Measurements from ENCODE around the gene JARID2. TPM values are rescaled to one million over a fixed set of nuclear protein-coding genes. Genes with fewer than 3 reads are reported as not detected.

JARID2 gene
- total and polyA plus RNA-seq, 2 of the 4 experiments (the other 2 are of a cell fraction), result 9.6 to 12.9 TPM

GRCh38 chr6:15270402-15270801 is 24.5 kb downstream of the JARID2 start:
- Histone ChIP-seq H3K14ac (replicated peaks; ENCODE audit: low read depth, low read length) (no peak overlapping the region), H3K36me3 (ENCODE audit: control insufficient read depth, insufficient read depth, low read length) (no peaks in the 10 kb centered on the region; the same call in 1 of the 2 replicates), H3K9me1 (ENCODE audit: insufficient read depth, low read length) (peaks cover 11% of the 10 kb centered on the region; the same call in 1 of the 2 replicates), H3K27me3 (ENCODE audit: control insufficient read depth, insufficient read depth, low read length) (no peaks in the 10 kb centered on the region), H3K9me3 (ENCODE audit: control insufficient read depth, insufficient read depth, low read length) (no peaks in the 10 kb centered on the region), H3K4me1 (ENCODE audit: control insufficient read depth, insufficient read depth, low read length) (peaks cover 18% of the 10 kb centered on the region), H2BK5ac (ENCODE audit: low read depth, low read length, poor library complexity, severe bottlenecking) (no peak overlapping the region), H3K4ac (ENCODE audit: low read depth, low read length) (no peak overlapping the region), H3K27ac (ENCODE audit: insufficient read depth, low read length) (no peak overlapping the region), H4K5ac (ENCODE audit: low read depth, low read length) (no peak overlapping the region), H4K20me1 (ENCODE audit: insufficient read depth, low read length) (peaks cover 87% of the 10 kb centered on the region), H2AK9ac (replicated peaks; ENCODE audit: low read depth, low read length, poor library complexity) (no peak overlapping the region), H4K8ac (ENCODE audit: low read depth in 2 of 2, low read length in 2 of 2) (no peak overlapping the region), H2AFZ (replicated peaks; ENCODE audit: low read length, poor library complexity) (no peak overlapping the region), H2AK5ac (ENCODE audit: low read depth, low read length) (no peak overlapping the region), H4K91ac (ENCODE audit: insufficient read depth, low read depth, low read length) (no peak overlapping the region), H3K79me1 (ENCODE audit: low read depth in 1 of 2, low read length in 2 of 2) (peaks cover 31 to 88% of the 10 kb centered on the region in 2 experiments), H2BK120ac (ENCODE audit: low read depth, low read length) (no peak overlapping the region), H3K4me3 (ENCODE audit: insufficient read depth, low read depth, low read length) (no peak overlapping the region), H3K18ac (ENCODE audit: low read depth, low read length) (no peak overlapping the region), H3K56ac (ENCODE audit: extremely low read depth, insufficient read depth, low read length) (no peak overlapping the region), H3K9ac (ENCODE audit: low read depth, low read length) (no peak overlapping the region), H2BK20ac (ENCODE audit: low read depth, low read length) (no peak overlapping the region), H3K23ac (ENCODE audit: low read depth, low read length) (no peak overlapping the region), H3K4me2 (ENCODE audit: low read depth, low read length) (no peak overlapping the region), H2BK15ac (ENCODE audit: low read depth, low read length) (no peak overlapping the region)
- TF ChIP-seq CEBPB (IDR thresholded peaks at IDR 0.05; ENCODE audit: low read depth, low read length) (no peak), MAFK (IDR thresholded peaks at IDR 0.05; ENCODE audit: low read depth, low read length) (no peak), BHLHE40 (IDR thresholded peaks at IDR 0.05; ENCODE audit: low read depth, low read length) (no peak), FOS (IDR thresholded peaks at IDR 0.05; ENCODE audit: low read depth, low read length) (no peak), CTCF (conservative IDR thresholded peaks at IDR 0.05; ENCODE audit: low read depth, low read length) (no peak), CHD1 (IDR thresholded peaks at IDR 0.05; ENCODE audit: low read depth, low read length) (no peak), MXI1 (IDR thresholded peaks at IDR 0.05; ENCODE audit: borderline replicate concordance, low read depth, low read length) (no peak), MAZ (IDR thresholded peaks at IDR 0.05; ENCODE audit: borderline replicate concordance, low read depth, low read length) (no peak), NFE2L2 (IDR thresholded peaks at IDR 0.05; ENCODE audit: low read depth, low read length) (no peak), RAD21 (IDR thresholded peaks at IDR 0.05; ENCODE audit: low read length) (no peak), POLR2A (IDR thresholded peaks at IDR 0.05; ENCODE audit: low read depth, low read length) (no peak), USF2 (IDR thresholded peaks at IDR 0.05; ENCODE audit: low read depth, low read length) (no peak), SMC3 (IDR thresholded peaks at IDR 0.05; ENCODE audit: low read depth, low read length) (no peak), RCOR1 (IDR thresholded peaks at IDR 0.05; ENCODE audit: insufficient replicate concordance, low read length) (no peak), RFX5 (IDR thresholded peaks at IDR 0.05; ENCODE audit: low read depth, low read length) (no peak)
- TF ChIP-seq, protein P1, sequence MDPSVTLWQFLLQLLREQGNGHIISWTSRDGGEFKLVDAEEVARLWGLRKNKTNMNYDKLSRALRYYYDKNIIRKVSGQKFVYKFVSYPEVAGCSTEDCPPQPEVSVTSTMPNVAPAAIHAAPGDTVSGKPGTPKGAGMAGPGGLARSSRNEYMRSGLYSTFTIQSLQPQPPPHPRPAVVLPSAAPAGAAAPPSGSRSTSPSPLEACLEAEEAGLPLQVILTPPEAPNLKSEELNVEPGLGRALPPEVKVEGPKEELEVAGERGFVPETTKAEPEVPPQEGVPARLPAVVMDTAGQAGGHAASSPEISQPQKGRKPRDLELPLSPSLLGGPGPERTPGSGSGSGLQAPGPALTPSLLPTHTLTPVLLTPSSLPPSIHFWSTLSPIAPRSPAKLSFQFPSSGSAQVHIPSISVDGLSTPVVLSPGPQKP (IDR thresholded peaks at IDR 0.05; ENCODE audit: borderline replicate concordance, low read depth, low read length), result no peak
- no peak for DNase-seq
- dilution Hi-C loops (cut with HindIII; ENCODE audit: low sequenced_read_pairs, unreplicated experiment), result no loop called here
- ATAC-seq (ENCODE audit: low read depth), result no peak
- POLR2A ChIA-PET (ENCODE audit: unreplicated experiment), result no interaction called here
- intact Hi-C loops (cut with micrococcal nuclease), result no loop called here
- CTCF ChIA-PET, result no interaction called here
- WGBS, 2 experiments (ENCODE audit: extremely low coverage in 2 of 2, insufficient read length in 1 of 2), result no CpG with 5 or more reads among the region's 2 CpGs
- no TSS peak for BruUV-seq (replicated peaks)
- in situ Hi-C loops (cut with MboI; ENCODE audit: low sequenced_read_pairs), result loop anchor here (25.0 kb wide), 1 partner anchor 342 kb away; no protein-coding TSS in a partner anchor
